C4-2B (cell line): Measurements from ENCODE around the gene CEP43.

ENCODE experiments used
- H3K27ac ChIP-seq: fragments of 450-650 bp; 2 replicates; pipeline ENCODE4 v1.5.1; 2017
- CTCF ChIP-seq: fragments of 450-650 bp; conservative IDR thresholded peaks from 2 replicates; pipeline ENCODE4 v1.5.1; 2017; ENCODE audit warnings: mild to moderate bottlenecking
- ZFX ChIP-seq: fragments of 450-650 bp; IDR thresholded peaks from 2 replicates; pipeline ENCODE4 v1.6.1; 2017

The CEP43 gene

GRCh38 chr6:166952567-166953486 is 46.4 kb upstream of the CEP43 start:
- TF ChIP-seq ZFX (no peak), CTCF (no peak)
- H3K27ac ChIP-seq = no peak overlapping the region

GRCh38 chr6:166954118-166954713 is 45.0 kb upstream of the CEP43 start:
- H3K27ac ChIP-seq = no peak overlapping the region; the same call in 1 of the 2 replicates
- TF ChIP-seq ZFX (no peak), CTCF (no peak)

GRCh38 chr6:166955121-166955864 is 43.9 kb upstream of the CEP43 start:
- TF ChIP-seq CTCF = no peak
- TF ChIP-seq ZFX = no peak
- peak overlapping the region; percentile 93 for H3K27ac ChIP-seq

- peak overlapping the region; percentile 93 for H3K27ac ChIP-seq
Observed at GRCh38 chr6:166955865-166956443, 43.2 kb upstream of the CEP43 start.

GRCh38 chr6:166956444-166957086 is 42.6 kb upstream of the CEP43 start, which contains the start of gene RNASET2:
TSS of gene RNASET2 (minus strand) at chr6:166956550. CDS start at chr6:166956182, 368 bp downstream.
- peak within 1 kb of the TSS; percentile 93 for H3K27ac ChIP-seq
- TF ChIP-seq CTCF (no peak), ZFX (peak; percentile 62)

More at GRCh38 chr6:166955865-166956443, 43.2 kb upstream of the CEP43 start:
- TF ChIP-seq CTCF (no peak), ZFX (peak; percentile 87; the same call in 1 of the 2 replicates)

- H3K27ac ChIP-seq = peak overlapping the region; percentile 93
- no peak for TF ChIP-seq ZFX
- no peak for TF ChIP-seq CTCF
Observed at GRCh38 chr6:166957087-166957804, 42.0 kb upstream of the CEP43 start.
